Measurements from ENCODE around the gene FAM171A2. TPM values are rescaled to one million over a fixed set of nuclear protein-coding genes. Genes with fewer than 3 reads are reported as not detected.
A peak's percentile ranks its signal among the peaks of the same experiment; 100 is the strongest.

Gene FAM171A2
- total and polyA plus RNA-seq, 3 experiments from 2014 or later: 0.28 to 0.35 (median 0.33) TPM

GRCh38 chr17:44326861-44327444 is 36.7 kb downstream of the FAM171A2 start:
- no peak overlapping the region for H3K27ac ChIP-seq (ENCODE audit: low read depth, low read length)
- H3K4me3 Mint-ChIP-seq: peak overlapping the region; percentile 51 to 98 (median 76)
- peak; percentile 90 to 98 (median 93) for DNase-seq
- H3K36me3 ChIP-seq (ENCODE audit: insufficient read depth, low read length): no peaks in the 10 kb centered on the region
- POLR2A ChIA-PET: interaction anchor here (0.5 to 4.6 kb wide), 18 partner anchors 10 to 257 kb away, joined by 3 to 41 read pairs (median 6); partner anchors contain the start of genes ATXN7L3, GRN, HDAC5 and RUNDC3A
- H3K9me3 Mint-ChIP-seq: no peaks in the 10 kb centered on the region
- CTCF ChIA-PET: interaction anchor here (0.7 to 4.3 kb wide), 7 partner anchors 18 to 123 kb away, joined by 4 to 50 read pairs (median 7); partner anchors contain the start of genes GRN and UBTF
- H3K9me3 ChIP-seq (ENCODE audit: low read length): no peaks in the 10 kb centered on the region
- H3K4me3 ChIP-seq (ENCODE audit: low read length): peak overlapping the region; percentile 38
- peaks cover 0 to 19% (median 0%) of the 10 kb centered on the region in 3 donors for H3K36me3 Mint-ChIP-seq
- peaks cover 0 to 2% of the 10 kb centered on the region in 2 donors for H3K27me3 Mint-ChIP-seq
- peaks cover 32 to 36% (median 35%) of the 10 kb centered on the region in 3 donors for H3K4me1 Mint-ChIP-seq
- peaks cover 21% of the 10 kb centered on the region for H3K4me1 ChIP-seq (ENCODE audit: insufficient read depth, low read length)
- H3K27ac Mint-ChIP-seq: peak overlapping the region; percentile 61 to 99 (median 86)
- H3K27me3 ChIP-seq (ENCODE audit: insufficient read depth, low read length, poor library complexity, severe bottlenecking): no peaks in the 10 kb centered on the region

- ChIA-PET POLR2A (interaction anchor here (0.6 to 4.6 kb wide), 5 partner anchors 103 to 183 kb away, joined by 5 to 41 read pairs (median 12); partner anchors contain the start of gene UBTF), CTCF (interaction anchor here (1.0 to 4.3 kb wide), 5 partner anchors 21 to 114 kb away, joined by 3 to 50 read pairs (median 10); partner anchors contain the start of genes GRN and UBTF)
- H3K4me3 ChIP-seq (ENCODE audit: low read length): peak within 1 kb of the TSS; percentile 94
- H3K27ac Mint-ChIP-seq: peak within 1 kb of the TSS; percentile 92 to 99 (median 97)
- H3K27ac ChIP-seq (ENCODE audit: low read depth, low read length): peak within 1 kb of the TSS; percentile 93
- peaks cover 0 to 40% (median 0%) of the 10 kb centered on the region in 3 donors for H3K36me3 Mint-ChIP-seq
- H3K4me1 ChIP-seq (ENCODE audit: insufficient read depth, low read length): peaks cover 21% of the 10 kb centered on the region
- H3K9me3 ChIP-seq (ENCODE audit: low read length): no peaks in the 10 kb centered on the region
- H3K4me3 Mint-ChIP-seq: peak within 1 kb of the TSS; percentile 91 to 98 (median 92)
- no peaks in the 10 kb centered on the region for H3K9me3 Mint-ChIP-seq
- no peaks in the 10 kb centered on the region for H3K36me3 ChIP-seq (ENCODE audit: insufficient read depth, low read length)
- DNase-seq: peak; percentile 92 to 96 (median 94)
- H3K4me1 Mint-ChIP-seq: peaks cover 26 to 31% (median 30%) of the 10 kb centered on the region in 3 donors
- H3K27me3 ChIP-seq (ENCODE audit: insufficient read depth, low read length, poor library complexity, severe bottlenecking): no peaks in the 10 kb centered on the region
- peaks cover 0 to 2% of the 10 kb centered on the region in 2 donors for H3K27me3 Mint-ChIP-seq
Observed at GRCh38 chr17:44324571-44325275, 38.9 kb downstream of the FAM171A2 start, which contains the start of gene SLC25A39. SLC25A39 (minus strand) TSS chr17:44324823; CDS start chr17:44323562, 1,261 bp downstream.

GRCh38 chr17:44324092-44324570 is 39.5 kb downstream of the FAM171A2 start:
- Histone ChIP-seq H3K9me3 (ENCODE audit: low read length) (no peaks in the 10 kb centered on the region), H3K27ac (ENCODE audit: low read depth, low read length) (peak overlapping the region; percentile 93), H3K36me3 (ENCODE audit: insufficient read depth, low read length) (no peaks in the 10 kb centered on the region), H3K4me3 (ENCODE audit: low read length) (peak overlapping the region; percentile 94), H3K4me1 (ENCODE audit: insufficient read depth, low read length) (peaks cover 21% of the 10 kb centered on the region), H3K27me3 (ENCODE audit: insufficient read depth, low read length, poor library complexity, severe bottlenecking) (no peaks in the 10 kb centered on the region)
- Mint-ChIP-seq H3K36me3 (peaks cover 3 to 46% (median 4%) of the 10 kb centered on the region in 3 donors), H3K27ac (peak overlapping the region in 5 of 8 donors; percentile 45 to 88 (median 53)), H3K4me3 (peak overlapping the region; percentile 75 to 97 (median 79)), H3K9me3 (no peaks in the 10 kb centered on the region), H3K4me1 (peaks cover 26 to 31% (median 30%) of the 10 kb centered on the region in 3 donors), H3K27me3 (peaks cover 0 to 2% of the 10 kb centered on the region in 2 donors)
- POLR2A ChIA-PET: interaction anchor here (2.2 to 4.6 kb wide), 4 partner anchors 103 to 113 kb away, joined by 10 to 41 read pairs (median 21); partner anchors contain the start of gene UBTF
- CTCF ChIA-PET: interaction anchor here (1.0 to 4.3 kb wide), 4 partner anchors 21 to 114 kb away, joined by 3 to 50 read pairs (median 8); partner anchors contain the start of genes GRN and UBTF
- peak in 1 of 5 donors; percentile 51 for DNase-seq

- Mint-ChIP-seq H3K27ac (peak overlapping the region in 5 of 8 donors; percentile 45 to 88 (median 53)), H3K36me3 (peaks cover 3 to 46% (median 4%) of the 10 kb centered on the region in 3 donors), H3K4me3 (peak overlapping the region; percentile 75 to 97 (median 79)), H3K4me1 (peaks cover 26 to 31% (median 30%) of the 10 kb centered on the region in 3 donors), H3K9me3 (no peaks in the 10 kb centered on the region), H3K27me3 (peaks cover 0 to 3% of the 10 kb centered on the region in 2 donors)
- Histone ChIP-seq H3K9me3 (ENCODE audit: low read length) (no peaks in the 10 kb centered on the region), H3K27me3 (ENCODE audit: insufficient read depth, low read length, poor library complexity, severe bottlenecking) (no peaks in the 10 kb centered on the region), H3K4me3 (ENCODE audit: low read length) (peak overlapping the region; percentile 94), H3K4me1 (ENCODE audit: insufficient read depth, low read length) (peaks cover 21% of the 10 kb centered on the region), H3K36me3 (ENCODE audit: insufficient read depth, low read length) (no peaks in the 10 kb centered on the region), H3K27ac (ENCODE audit: low read depth, low read length) (peak overlapping the region; percentile 93)
- CTCF ChIA-PET: interaction anchor here (4.3 kb wide), 1 partner anchor 113 kb away, joined by 50 read pairs; no protein-coding TSS in a partner anchor
- POLR2A ChIA-PET: interaction anchor here (2.2 to 4.6 kb wide), 4 partner anchors 102 to 113 kb away, joined by 10 to 41 read pairs (median 21); partner anchors contain the start of gene UBTF
- no peak for DNase-seq
Observed at GRCh38 chr17:44323359-44324091, 40.1 kb downstream of the FAM171A2 start.

- peak overlapping the region; percentile 15 to 97 (median 53) for H3K4me3 Mint-ChIP-seq
- ChIA-PET CTCF (interaction anchor here (0.9 kb wide), 1 partner anchor 113 kb away, joined by 4 read pairs; no protein-coding TSS in a partner anchor), POLR2A (no interaction called here)
- H3K27ac Mint-ChIP-seq: peak overlapping the region in 2 of 8 donors; percentile 27 to 56
- peaks cover 21% of the 10 kb centered on the region for H3K4me1 ChIP-seq (ENCODE audit: insufficient read depth, low read length)
- H3K4me3 ChIP-seq (ENCODE audit: low read length): no peak overlapping the region
- peaks cover 23 to 26% (median 24%) of the 10 kb centered on the region in 3 donors for H3K4me1 Mint-ChIP-seq
- peaks cover 3 to 8% of the 10 kb centered on the region in 2 donors for H3K27me3 Mint-ChIP-seq
- H3K9me3 ChIP-seq (ENCODE audit: low read length): no peaks in the 10 kb centered on the region
- H3K27me3 ChIP-seq (ENCODE audit: insufficient read depth, low read length, poor library complexity, severe bottlenecking): no peaks in the 10 kb centered on the region
- no peaks in the 10 kb centered on the region for H3K36me3 ChIP-seq (ENCODE audit: insufficient read depth, low read length)
- no peak overlapping the region for H3K27ac ChIP-seq (ENCODE audit: low read depth, low read length)
- H3K36me3 Mint-ChIP-seq: peaks cover 3 to 46% (median 4%) of the 10 kb centered on the region in 3 donors
- DNase-seq: no peak
- H3K9me3 Mint-ChIP-seq: no peaks in the 10 kb centered on the region
Observed at GRCh38 chr17:44322236-44322895, 41.3 kb downstream of the FAM171A2 start.

- Histone ChIP-seq H3K27ac (ENCODE audit: low read depth, low read length) (no peak overlapping the region), H3K9me3 (ENCODE audit: low read length) (no peaks in the 10 kb centered on the region), H3K27me3 (ENCODE audit: insufficient read depth, low read length, poor library complexity, severe bottlenecking) (peaks cover 8% of the 10 kb centered on the region), H3K4me1 (ENCODE audit: insufficient read depth, low read length) (peaks cover 18% of the 10 kb centered on the region), H3K4me3 (ENCODE audit: low read length) (no peak overlapping the region), H3K36me3 (ENCODE audit: insufficient read depth, low read length) (no peaks in the 10 kb centered on the region)
- Mint-ChIP-seq H3K27me3 (peaks cover 9 to 16% of the 10 kb centered on the region in 2 donors), H3K4me1 (peaks cover 21 to 22% (median 21%) of the 10 kb centered on the region in 3 donors), H3K27ac (no peak overlapping the region), H3K9me3 (no peaks in the 10 kb centered on the region), H3K4me3 (peak overlapping the region in 3 of 7 donors; percentile 10 to 50 (median 41)), H3K36me3 (peaks cover 3 to 46% (median 4%) of the 10 kb centered on the region in 3 donors)
- no peak for DNase-seq
- ChIA-PET CTCF (interaction anchor here (0.9 to 1.8 kb wide), 4 partner anchors 9 to 117 kb away, joined by 3 to 5 read pairs (median 4); no protein-coding TSS in a partner anchor), POLR2A (interaction anchor here (0.9 kb wide), 1 partner anchor 103 kb away, joined by 4 read pairs; no protein-coding TSS in a partner anchor)
Observed at GRCh38 chr17:44321246-44322120, 42.2 kb downstream of the FAM171A2 start.
